OCI-LY1 (cell line): ENCODE data around the gene SMURF2.

Source experiments
- H2AFZ ChIP-seq: fragments of 200-600 bp; sonication (generic), shearing (Covaris generic); 2 replicates; pipeline ENCODE4 v1.6.0; 2014; ENCODE audit warnings: antibody characterized with exemption, mild to moderate bottlenecking, low read length
- H3F3A ChIP-seq: fragments of 200-600 bp; sonication (generic), shearing (Covaris generic); 2 replicates; pipeline ENCODE4 v1.6.0; 2014; ENCODE audit warnings: mild to moderate bottlenecking, antibody characterized with exemption, low read length, moderate library complexity; ENCODE audit not compliant: insufficient read depth
- H3K27ac ChIP-seq: fragments of 200-600 bp; sonication (generic); 2 replicates; pipeline ENCODE4 v1.5.1; 2014; ENCODE audit warnings: low read length, mixed run types, mild to moderate bottlenecking, low read depth; ENCODE audit not compliant: poor library complexity, severe bottlenecking
- H3K27me3 ChIP-seq: fragments of 200-600 bp; sonication (generic); 2 replicates; pipeline ENCODE4 v1.6.0; 2014; ENCODE audit warnings: antibody characterized with exemption, mild to moderate bottlenecking, low read length, moderate library complexity; ENCODE audit not compliant: insufficient read depth
- H3K36me3 ChIP-seq: fragments of 200-600 bp; sonication (generic); 2 replicates; pipeline ENCODE4 v1.6.1; 2014; ENCODE audit warnings: mild to moderate bottlenecking, antibody characterized with exemption, low read length, moderate library complexity, mixed read lengths; ENCODE audit not compliant: insufficient read depth
- H3K4me1 ChIP-seq: fragments of 200-600 bp; sonication (generic); 2 replicates; pipeline ENCODE4 v1.5.1; 2014; ENCODE audit warnings: mild to moderate bottlenecking, low read length, moderate library complexity; ENCODE audit not compliant: insufficient read depth, severe bottlenecking
- H3K4me2 ChIP-seq: fragments of 200-600 bp; sonication (generic), shearing (Covaris generic); 2 replicates; pipeline ENCODE4 v1.6.1; 2014; ENCODE audit warnings: low read length
- H3K4me3 ChIP-seq: fragments of 200-600 bp; sonication (generic); 2 replicates; pipeline ENCODE4 v1.5.1; 2014; ENCODE audit warnings: low read length, low read depth, mild to moderate bottlenecking, mixed read lengths; ENCODE audit not compliant: poor library complexity, severe bottlenecking
- H3K79me2 ChIP-seq: fragments of 200-600 bp; shearing (Covaris generic); 2 replicates; pipeline ENCODE4 v1.6.1; 2016; ENCODE audit warnings: mixed run types, low read length, mixed read lengths; ENCODE audit not compliant: insufficient read depth
- H3K9ac ChIP-seq: fragments of 200-600 bp; sonication (generic), shearing (Covaris generic); 2 replicates; pipeline ENCODE4 v1.6.1; 2014; ENCODE audit warnings: mild to moderate bottlenecking, low read length, mixed read lengths
- H3K9me2 ChIP-seq: fragments of 200-600 bp; sonication (generic), shearing (Covaris generic); 2 replicates; pipeline ENCODE4 v1.6.1; 2014; ENCODE audit warnings: low read depth, mild to moderate bottlenecking, low read length, mixed read lengths
- H3K9me3 ChIP-seq: fragments of 200-600 bp; shearing (Covaris generic); 2 replicates; pipeline ENCODE4 v1.6.1; 2014; ENCODE audit warnings: low read length, mixed read lengths
- H4K20me1 ChIP-seq: fragments of 200-600 bp; sonication (generic), shearing (Covaris generic); 2 replicates; pipeline ENCODE4 v1.6.0; 2016; ENCODE audit warnings: mild to moderate bottlenecking, low read length; ENCODE audit not compliant: insufficient read depth
- CTCF ChIP-seq: fragments of 200-600 bp; sonication (generic), shearing (Covaris generic); IDR thresholded peaks from 2 replicates; pipeline ENCODE4 v1.5.1; 2017; ENCODE audit warnings: mild to moderate bottlenecking, antibody characterized with exemption, low read length, moderate library complexity, mixed read lengths
- EZH2 ChIP-seq: fragments of 200-600 bp; sonication (generic), shearing (Covaris generic); IDR thresholded peaks from 2 replicates; pipeline ENCODE4 v1.8.0; 2017; ENCODE audit warnings: borderline replicate concordance, mixed run types, mild to moderate bottlenecking, antibody characterized with exemption, low read length, moderate library complexity, mixed read lengths

The SMURF2 gene

GRCh38 chr17:64706224-64707049, 44.3 kb upstream of the SMURF2 start:
- no peaks in the 10 kb centered on the region for H3K4me1 ChIP-seq
- H2AFZ ChIP-seq = no peak overlapping the region
- no peak overlapping the region for H3K4me2 ChIP-seq
- H3F3A ChIP-seq = no peaks in the 10 kb centered on the region
- H4K20me1 ChIP-seq = no peaks in the 10 kb centered on the region
- no peaks in the 10 kb centered on the region for H3K36me3 ChIP-seq
- H3K79me2 ChIP-seq = no peaks in the 10 kb centered on the region
- 0 out of 2 replicates have a peak, but pooled peaks cover 4% of the 10 kb centered on the region for H3K27me3 ChIP-seq
- H3K27ac ChIP-seq = no peak overlapping the region
- no peak for TF ChIP-seq EZH2
- TF ChIP-seq CTCF = no peak
- no peak overlapping the region for H3K4me3 ChIP-seq
- no peak overlapping the region for H3K9ac ChIP-seq
- H3K9me3 ChIP-seq = no peaks in the 10 kb centered on the region
- H3K9me2 ChIP-seq = no peaks in the 10 kb centered on the region

- Histone ChIP-seq H4K20me1 (no peaks in the 10 kb centered on the region), H3F3A (no peaks in the 10 kb centered on the region), H3K79me2 (no peaks in the 10 kb centered on the region), H3K9me3 (no peaks in the 10 kb centered on the region), H3K4me2 (no peak overlapping the region), H3K27ac (no peak overlapping the region), H3K9me2 (no peaks in the 10 kb centered on the region), H2AFZ (no peak overlapping the region), H3K9ac (no peak overlapping the region), H3K27me3 (0 out of 2 replicates have a peak, but pooled peaks cover 4% of the 10 kb centered on the region), H3K36me3 (no peaks in the 10 kb centered on the region), H3K4me3 (no peak overlapping the region), H3K4me1 (no peaks in the 10 kb centered on the region)
- TF ChIP-seq CTCF (no peak), EZH2 (no peak)
Measured at GRCh38 chr17:64702815-64703214, 40.7 kb upstream of the SMURF2 start.

- Histone ChIP-seq H3F3A (no peaks in the 10 kb centered on the region), H2AFZ (no peak overlapping the region), H3K9me3 (no peaks in the 10 kb centered on the region), H3K36me3 (no peaks in the 10 kb centered on the region), H3K9ac (no peak overlapping the region), H4K20me1 (no peaks in the 10 kb centered on the region), H3K27ac (no peak overlapping the region), H3K9me2 (no peaks in the 10 kb centered on the region), H3K4me1 (no peaks in the 10 kb centered on the region), H3K27me3 (no peaks in the 10 kb centered on the region), H3K4me3 (no peak overlapping the region), H3K4me2 (no peak overlapping the region), H3K79me2 (no peaks in the 10 kb centered on the region)
- TF ChIP-seq EZH2 (no peak), CTCF (no peak)
Measured at GRCh38 chr17:64698725-64699124, 36.6 kb upstream of the SMURF2 start.
